CD1c-positive myeloid dendritic cell (primary cell): ENCODE results near the gene KRT40.
"Not testable (repeated sequence)": the region's sequence is repeated elsewhere in the genome, so short reads cannot be mapped to it uniquely, and the experiment has no call there.

ENCODE experiments used
- DNase-seq: peaks from one replicate; pipeline ENCODE4 v3.0.0-alpha.2; 2016; ENCODE audit errors: extremely low spot score

Gene KRT40

GRCh38 chr17:40984226-40984625, at the start of gene KRT40:
KRT40 (minus strand) TSS chr17:40984326; CDS start chr17:40984273, 53 bp downstream.
- no peak for DNase-seq

GRCh38 chr17:41029633-41030245, 45.6 kb upstream of the KRT40 start, which contains the start of gene KRTAP1-4:
KRTAP1-4 (minus strand) TSS chr17:41030195; CDS start chr17:41030078, 117 bp downstream.
- DNase-seq: no peak

GRCh38 chr17:41026715-41027471, 42.8 kb upstream of the KRT40 start, which contains the start of gene KRTAP1-5:
KRTAP1-5 (minus strand) TSS chr17:41027208; CDS start chr17:41027155, 53 bp downstream.
- DNase-seq: no peak

- no peak for DNase-seq
Observed at GRCh38 chr17:41024697-41025096, 40.6 kb upstream of the KRT40 start.

GRCh38 chr17:41020336-41020735, 36.2 kb upstream of the KRT40 start:
- no peak for DNase-seq

- DNase-seq: no peak
Observed at GRCh38 chr17:41019415-41019814, 35.3 kb upstream of the KRT40 start.

- no peak for DNase-seq
Observed at GRCh38 chr17:41018541-41018940, 34.4 kb upstream of the KRT40 start.

- DNase-seq: no peak
Observed at GRCh38 chr17:41016578-41017215, 32.6 kb upstream of the KRT40 start.

- DNase-seq: no peak
Observed at GRCh38 chr17:41015454-41015853, 31.3 kb upstream of the KRT40 start.

- no peak for DNase-seq
Observed at GRCh38 chr17:41013606-41014005, 29.5 kb upstream of the KRT40 start.

GRCh38 chr17:41013181-41013580, 29.1 kb upstream of the KRT40 start:
- no peak for DNase-seq

- DNase-seq: no peak
Observed at GRCh38 chr17:41012326-41013120, 28.4 kb upstream of the KRT40 start.

GRCh38 chr17:41010441-41010840, 26.3 kb upstream of the KRT40 start:
- DNase-seq: no peak

GRCh38 chr17:41009936-41010335, 25.8 kb upstream of the KRT40 start:
- no peak for DNase-seq

GRCh38 chr17:41009301-41009760, 25.2 kb upstream of the KRT40 start:
- no peak for DNase-seq

- DNase-seq: no peak
Observed at GRCh38 chr17:41008811-41009210, 24.7 kb upstream of the KRT40 start, which contains the start of gene KRTAP3-1. KRTAP3-1 (minus strand) TSS chr17:41009128; CDS start chr17:41009074, 54 bp downstream.

- no peak for DNase-seq
Observed at GRCh38 chr17:41004397-41004796, 20.3 kb upstream of the KRT40 start.

- no peak for DNase-seq
Observed at GRCh38 chr17:41003926-41004325, 19.8 kb upstream of the KRT40 start.

GRCh38 chr17:41002814-41003213, 18.7 kb upstream of the KRT40 start:
- no peak for DNase-seq

- no peak for DNase-seq
Observed at GRCh38 chr17:41001795-41002194, 17.7 kb upstream of the KRT40 start.

GRCh38 chr17:40999563-40999962, 15.4 kb upstream of the KRT40 start, which contains the start of gene KRTAP3-2:
KRTAP3-2 (minus strand) TSS chr17:40999906; CDS start chr17:40999853, 53 bp downstream.
- not testable (repeated sequence) for DNase-seq
